GM20000 (cell line): Measurements from ENCODE around the gene LIPT2.

Experiments used
- DNase-seq: peaks from one replicate; pipeline ENCODE4 v3.0.0; 2012; ENCODE audit warnings: low spot score
- TF ChIP-seq, protein P1 (sequence below): IDR thresholded peaks from 2 replicates; pipeline ENCODE4 v1.5.1; 2012; ENCODE audit warnings: mild to moderate bottlenecking, control low read depth; ENCODE audit errors: extremely low read depth, missing control alignments

LIPT2 gene

DNA sequence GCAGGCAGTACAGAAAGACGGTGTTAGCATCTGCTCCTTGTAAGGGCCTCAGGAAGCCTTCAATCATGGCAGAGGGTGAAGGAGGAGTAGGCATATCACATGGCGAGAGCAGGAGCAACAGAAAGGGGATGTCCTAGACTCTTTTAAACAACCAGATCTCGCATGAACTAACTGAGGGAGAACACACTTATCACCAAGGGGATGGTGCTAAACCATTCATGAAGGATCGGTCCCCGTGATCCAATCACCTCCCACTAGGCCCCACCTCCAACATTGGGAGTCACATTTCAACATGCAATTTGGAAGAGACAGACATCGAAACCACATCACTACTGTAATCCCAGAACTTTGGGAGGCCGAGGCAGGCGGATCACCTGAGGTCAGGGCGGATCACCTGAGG, 39.9 kb upstream of the LIPT2 start:
- DNase-seq, result no peak
- TF ChIP-seq, protein P1, sequence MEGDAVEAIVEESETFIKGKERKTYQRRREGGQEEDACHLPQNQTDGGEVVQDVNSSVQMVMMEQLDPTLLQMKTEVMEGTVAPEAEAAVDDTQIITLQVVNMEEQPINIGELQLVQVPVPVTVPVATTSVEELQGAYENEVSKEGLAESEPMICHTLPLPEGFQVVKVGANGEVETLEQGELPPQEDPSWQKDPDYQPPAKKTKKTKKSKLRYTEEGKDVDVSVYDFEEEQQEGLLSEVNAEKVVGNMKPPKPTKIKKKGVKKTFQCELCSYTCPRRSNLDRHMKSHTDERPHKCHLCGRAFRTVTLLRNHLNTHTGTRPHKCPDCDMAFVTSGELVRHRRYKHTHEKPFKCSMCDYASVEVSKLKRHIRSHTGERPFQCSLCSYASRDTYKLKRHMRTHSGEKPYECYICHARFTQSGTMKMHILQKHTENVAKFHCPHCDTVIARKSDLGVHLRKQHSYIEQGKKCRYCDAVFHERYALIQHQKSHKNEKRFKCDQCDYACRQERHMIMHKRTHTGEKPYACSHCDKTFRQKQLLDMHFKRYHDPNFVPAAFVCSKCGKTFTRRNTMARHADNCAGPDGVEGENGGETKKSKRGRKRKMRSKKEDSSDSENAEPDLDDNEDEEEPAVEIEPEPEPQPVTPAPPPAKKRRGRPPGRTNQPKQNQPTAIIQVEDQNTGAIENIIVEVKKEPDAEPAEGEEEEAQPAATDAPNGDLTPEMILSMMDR, result no peak

GRCh38 chr11:74532501-74533246, 39.1 kb upstream of the LIPT2 start:
- no peak for DNase-seq
- TF ChIP-seq, protein P1, result no peak

DNA sequence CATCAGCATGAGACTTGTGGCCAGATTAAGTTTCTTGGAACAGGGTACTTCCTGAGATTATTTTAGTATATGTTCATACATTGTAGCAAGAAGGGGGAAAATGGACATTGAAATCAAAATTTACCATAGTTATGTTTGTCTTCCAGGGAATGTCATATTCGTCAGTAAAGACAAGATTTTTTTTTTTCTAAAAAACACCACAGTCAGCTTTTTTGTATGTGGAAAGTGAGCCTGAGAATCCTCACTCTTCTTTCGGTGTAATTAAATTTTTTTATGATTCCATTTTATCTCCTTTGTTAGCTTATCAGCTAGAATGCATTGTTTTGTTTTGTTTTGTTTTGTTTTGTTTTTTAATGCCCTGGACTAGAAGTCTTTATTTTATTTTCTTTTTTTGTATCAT, 31.5 kb upstream of the LIPT2 start:
- TF ChIP-seq, protein P1, result no peak

GRCh38 chr11:74524501-74524900, 31.0 kb upstream of the LIPT2 start:
- TF ChIP-seq, protein P1, result no peak
- no peak for DNase-seq

More for the DNA sequence above, 31.5 kb upstream of the LIPT2 start:
- no peak for DNase-seq

DNA sequence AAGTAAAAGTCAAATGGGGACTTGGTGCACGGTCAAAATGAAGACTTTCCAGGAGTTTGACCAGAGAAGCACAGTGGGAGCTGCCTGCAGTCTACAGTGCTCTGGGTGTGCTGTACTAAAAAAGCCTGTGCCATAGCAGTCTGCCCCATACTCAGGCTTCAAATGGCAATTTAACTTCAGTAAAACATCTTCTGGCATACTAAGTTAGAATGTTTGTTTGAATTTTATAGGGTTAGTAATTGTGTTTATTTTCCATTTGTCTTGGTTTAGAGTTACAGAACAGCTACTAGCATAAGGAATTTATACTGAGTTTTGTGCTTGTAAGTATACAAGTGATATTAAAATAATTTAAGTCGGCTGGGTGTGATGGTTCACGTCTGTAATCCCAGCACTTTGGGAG, 29.3 kb upstream of the LIPT2 start:
- DNase-seq, result no peak
- TF ChIP-seq, protein P1, result no peak

DNA sequence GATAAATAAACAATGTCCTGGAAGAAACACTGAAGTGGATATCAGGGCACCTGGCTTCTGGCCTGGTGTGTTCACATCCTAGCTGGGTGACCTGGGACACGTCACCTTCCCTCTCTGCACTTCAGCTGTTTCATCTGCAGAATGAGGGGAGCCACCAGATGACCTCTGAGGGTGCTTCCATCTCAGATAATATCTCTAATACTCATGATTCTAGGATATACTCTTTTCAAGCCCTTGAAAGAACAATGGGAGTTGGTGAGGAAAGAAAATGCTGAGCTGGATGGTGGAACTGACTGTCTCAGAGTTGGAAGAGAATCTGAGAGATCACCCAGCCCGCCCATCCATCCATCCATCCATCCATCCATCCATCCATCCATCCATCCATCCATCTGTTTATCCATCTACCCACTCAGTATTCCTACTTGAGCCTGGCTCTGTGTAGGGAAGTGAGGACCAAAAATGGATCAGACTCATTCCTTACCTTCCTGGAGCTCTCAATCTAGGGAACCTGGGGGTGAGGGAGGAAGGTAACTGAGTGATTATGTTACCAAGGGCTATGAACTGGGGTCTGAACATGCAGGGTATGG, 28.2 kb upstream of the LIPT2 start:
- TF ChIP-seq, protein P1, result no peak
- DNase-seq, result no peak

- DNase-seq, result no peak
- TF ChIP-seq, protein P1, result no peak
Measured at GRCh38 chr11:74520927-74521665, 27.6 kb upstream of the LIPT2 start.
